Measurements from ENCODE around the gene GSTM5.
"Not testable (repeated sequence)": the region's sequence is repeated elsewhere in the genome, so short reads cannot be mapped to it uniquely, and the experiment has no call there.

The GSTM5 gene

GRCh38 chr1:109749221-109749620 lies 37.2 kb downstream of the GSTM5 start:
- H3K36me3 ChIP-seq (ENCODE audit: control insufficient read depth in 2 of 2, insufficient read depth in 2 of 2, low read length in 2 of 2): peaks cover 40 to 42% of the 10 kb centered on the region in 2 donors
- no peak overlapping the region for H3K4me3 ChIP-seq (ENCODE audit: low read length in 2 of 2)
- H3K9me3 ChIP-seq (ENCODE audit: control insufficient read depth in 2 of 2, low read length in 2 of 2): no peaks in the 10 kb centered on the region
- no peaks in the 10 kb centered on the region for H3K27me3 ChIP-seq (ENCODE audit: control insufficient read depth in 2 of 2, insufficient read depth in 2 of 2, low read length in 2 of 2)
- H3K4me1 ChIP-seq (ENCODE audit: control insufficient read depth in 2 of 2, insufficient read depth in 2 of 2, low read length in 2 of 2): no peaks in the 10 kb centered on the region
- no peak overlapping the region for H3K27ac ChIP-seq (ENCODE audit: low read depth in 2 of 2, low read length in 2 of 2)
- no peak overlapping the region for H3K9ac ChIP-seq (ENCODE audit: low read depth in 1 of 2, low read length in 2 of 2)

GRCh38 chr1:109750241-109750882 lies 38.3 kb downstream of the GSTM5 start:
- Histone ChIP-seq H3K9me3 (ENCODE audit: control insufficient read depth in 2 of 2, low read length in 2 of 2) (no peaks in the 10 kb centered on the region), H3K4me3 (ENCODE audit: low read length in 2 of 2) (no peak overlapping the region), H3K9ac (ENCODE audit: low read depth in 1 of 2, low read length in 2 of 2) (no peak overlapping the region), H3K27ac (ENCODE audit: low read depth in 2 of 2, low read length in 2 of 2) (no peak overlapping the region), H3K4me1 (ENCODE audit: control insufficient read depth in 2 of 2, insufficient read depth in 2 of 2, low read length in 2 of 2) (no peaks in the 10 kb centered on the region), H3K36me3 (ENCODE audit: control insufficient read depth in 2 of 2, insufficient read depth in 2 of 2, low read length in 2 of 2) (peaks cover 42 to 48% of the 10 kb centered on the region in 2 donors), H3K27me3 (ENCODE audit: control insufficient read depth in 2 of 2, insufficient read depth in 2 of 2, low read length in 2 of 2) (no peaks in the 10 kb centered on the region)

GRCh38 chr1:109750920-109751319 lies 38.9 kb downstream of the GSTM5 start:
- H3K4me1 ChIP-seq (ENCODE audit: control insufficient read depth in 2 of 2, insufficient read depth in 2 of 2, low read length in 2 of 2): no peaks in the 10 kb centered on the region
- H3K27ac ChIP-seq (ENCODE audit: low read depth in 2 of 2, low read length in 2 of 2): no peak overlapping the region
- H3K36me3 ChIP-seq (ENCODE audit: control insufficient read depth in 2 of 2, insufficient read depth in 2 of 2, low read length in 2 of 2): peaks cover 44 to 53% of the 10 kb centered on the region in 2 donors
- no peak overlapping the region for H3K9ac ChIP-seq (ENCODE audit: low read depth in 1 of 2, low read length in 2 of 2)
- no peaks in the 10 kb centered on the region for H3K27me3 ChIP-seq (ENCODE audit: control insufficient read depth in 2 of 2, insufficient read depth in 2 of 2, low read length in 2 of 2)
- H3K9me3 ChIP-seq (ENCODE audit: control insufficient read depth in 2 of 2, low read length in 2 of 2): no peaks in the 10 kb centered on the region
- H3K4me3 ChIP-seq (ENCODE audit: low read length in 2 of 2): no peak overlapping the region

GRCh38 chr1:109751531-109752260 lies 39.6 kb downstream of the GSTM5 start:
- Histone ChIP-seq H3K27me3 (ENCODE audit: control insufficient read depth in 2 of 2, insufficient read depth in 2 of 2, low read length in 2 of 2) (no peaks in the 10 kb centered on the region), H3K36me3 (ENCODE audit: control insufficient read depth in 2 of 2, insufficient read depth in 2 of 2, low read length in 2 of 2) (peaks cover 46 to 57% of the 10 kb centered on the region in 2 donors), H3K9ac (ENCODE audit: low read depth in 1 of 2, low read length in 2 of 2) (no peak overlapping the region), H3K9me3 (ENCODE audit: control insufficient read depth in 2 of 2, low read length in 2 of 2) (no peaks in the 10 kb centered on the region), H3K27ac (ENCODE audit: low read depth in 2 of 2, low read length in 2 of 2) (no peak overlapping the region), H3K4me3 (ENCODE audit: low read length in 2 of 2) (no peak overlapping the region), H3K4me1 (ENCODE audit: control insufficient read depth in 2 of 2, insufficient read depth in 2 of 2, low read length in 2 of 2) (no peaks in the 10 kb centered on the region)

GRCh38 chr1:109754738-109755137 lies 42.7 kb downstream of the GSTM5 start:
- no peaks in the 10 kb centered on the region for H3K4me1 ChIP-seq (ENCODE audit: control insufficient read depth in 2 of 2, insufficient read depth in 2 of 2, low read length in 2 of 2)
- H3K9ac ChIP-seq (ENCODE audit: low read depth in 1 of 2, low read length in 2 of 2): no peak overlapping the region
- H3K27ac ChIP-seq (ENCODE audit: low read depth in 2 of 2, low read length in 2 of 2): no peak overlapping the region
- H3K9me3 ChIP-seq (ENCODE audit: control insufficient read depth in 2 of 2, low read length in 2 of 2): no peaks in the 10 kb centered on the region
- peaks cover 68 to 79% of the 10 kb centered on the region in 2 donors for H3K36me3 ChIP-seq (ENCODE audit: control insufficient read depth in 2 of 2, insufficient read depth in 2 of 2, low read length in 2 of 2)
- H3K27me3 ChIP-seq (ENCODE audit: control insufficient read depth in 2 of 2, insufficient read depth in 2 of 2, low read length in 2 of 2): no peaks in the 10 kb centered on the region
- no peak overlapping the region for H3K4me3 ChIP-seq (ENCODE audit: low read length in 2 of 2)

GRCh38 chr1:109756325-109756724 lies 44.3 kb downstream of the GSTM5 start:
- not testable (repeated sequence) for H3K27ac ChIP-seq (ENCODE audit: low read depth in 2 of 2, low read length in 2 of 2); H3K9ac ChIP-seq (ENCODE audit: low read depth in 1 of 2, low read length in 2 of 2); H3K27me3 ChIP-seq (ENCODE audit: control insufficient read depth in 2 of 2, insufficient read depth in 2 of 2, low read length in 2 of 2); H3K4me1 ChIP-seq (ENCODE audit: control insufficient read depth in 2 of 2, insufficient read depth in 2 of 2, low read length in 2 of 2); H3K9me3 ChIP-seq (ENCODE audit: control insufficient read depth in 2 of 2, low read length in 2 of 2); H3K4me3 ChIP-seq (ENCODE audit: low read length in 2 of 2)
- H3K36me3 ChIP-seq (ENCODE audit: control insufficient read depth in 2 of 2, insufficient read depth in 2 of 2, low read length in 2 of 2): peaks cover 60 to 77% of the 10 kb centered on the region in 2 donors

- Histone ChIP-seq H3K27me3 (ENCODE audit: control insufficient read depth in 2 of 2, insufficient read depth in 2 of 2, low read length in 2 of 2) (no peaks in the 10 kb centered on the region), H3K4me1 (ENCODE audit: control insufficient read depth in 2 of 2, insufficient read depth in 2 of 2, low read length in 2 of 2) (peaks cover 5 to 15% of the 10 kb centered on the region in 2 donors), H3K9me3 (ENCODE audit: control insufficient read depth in 2 of 2, low read length in 2 of 2) (no peaks in the 10 kb centered on the region), H3K9ac (ENCODE audit: low read depth in 1 of 2, low read length in 2 of 2) (no peak overlapping the region), H3K4me3 (ENCODE audit: low read length in 2 of 2) (no peak overlapping the region), H3K27ac (ENCODE audit: low read depth in 2 of 2, low read length in 2 of 2) (no peak overlapping the region), H3K36me3 (ENCODE audit: control insufficient read depth in 2 of 2, insufficient read depth in 2 of 2, low read length in 2 of 2) (peaks cover 54 to 75% of the 10 kb centered on the region in 2 donors)
These were observed 44.9 kb downstream of the GSTM5 start for GRCh38 chr1:109756848-109757521.

- Histone ChIP-seq H3K4me1 (ENCODE audit: control insufficient read depth in 2 of 2, insufficient read depth in 2 of 2, low read length in 2 of 2) (peaks cover 14 to 20% of the 10 kb centered on the region in 2 donors), H3K9ac (ENCODE audit: low read depth in 1 of 2, low read length in 2 of 2) (no peak overlapping the region), H3K4me3 (ENCODE audit: low read length in 2 of 2) (no peak overlapping the region), H3K27ac (ENCODE audit: low read depth in 2 of 2, low read length in 2 of 2) (no peak overlapping the region), H3K36me3 (ENCODE audit: control insufficient read depth in 2 of 2, insufficient read depth in 2 of 2, low read length in 2 of 2) (peaks cover 42 to 70% of the 10 kb centered on the region in 2 donors), H3K27me3 (ENCODE audit: control insufficient read depth in 2 of 2, insufficient read depth in 2 of 2, low read length in 2 of 2) (no peaks in the 10 kb centered on the region), H3K9me3 (ENCODE audit: control insufficient read depth in 2 of 2, low read length in 2 of 2) (no peaks in the 10 kb centered on the region)
These were observed 46.1 kb downstream of the GSTM5 start for GRCh38 chr1:109757936-109758786.

GRCh38 chr1:109759513-109760334 lies 47.7 kb downstream of the GSTM5 start:
- H3K9ac ChIP-seq (ENCODE audit: low read depth in 1 of 2, low read length in 2 of 2): no peak overlapping the region
- H3K36me3 ChIP-seq (ENCODE audit: control insufficient read depth in 2 of 2, insufficient read depth in 2 of 2, low read length in 2 of 2): peaks cover 35 to 60% of the 10 kb centered on the region in 2 donors
- no peak overlapping the region for H3K27ac ChIP-seq (ENCODE audit: low read depth in 2 of 2, low read length in 2 of 2)
- H3K4me3 ChIP-seq (ENCODE audit: low read length in 2 of 2): no peak overlapping the region
- no peaks in the 10 kb centered on the region for H3K9me3 ChIP-seq (ENCODE audit: control insufficient read depth in 2 of 2, low read length in 2 of 2)
- H3K27me3 ChIP-seq (ENCODE audit: control insufficient read depth in 2 of 2, insufficient read depth in 2 of 2, low read length in 2 of 2): no peaks in the 10 kb centered on the region
- H3K4me1 ChIP-seq (ENCODE audit: control insufficient read depth in 2 of 2, insufficient read depth in 2 of 2, low read length in 2 of 2): peaks cover 23 to 27% of the 10 kb centered on the region in 2 donors

Measured in mucosa of rectum (tissue), 2 donors.